IPS DF 19.7 (cell line): ENCODE data around the gene SFTA2.
"Not testable (repeated sequence)": the region's sequence is repeated elsewhere in the genome, so short reads cannot be mapped to it uniquely, and the experiment has no call there.

Source experiments
- DNase-seq: peaks from one replicate; pipeline ENCODE4 v3.0.0-alpha.2; 2013; ENCODE audit warnings: low read depth, low spot score

SFTA2 gene

GRCh38 chr6:30931969-30932645, at the start of gene SFTA2:
Gene SFTA2, minus strand, starts transcription at chr6:30932170. Its CDS starts 74 bp downstream, at chr6:30932096.
- no peak for DNase-seq

GRCh38 chr6:30979690-30980089, 47.7 kb upstream of the SFTA2 start:
- no peak for DNase-seq

- no peak for DNase-seq
These were observed 47.2 kb upstream of the SFTA2 start for GRCh38 chr6:30979141-30979540.

- no peak for DNase-seq
These were observed 42.7 kb upstream of the SFTA2 start for GRCh38 chr6:30974490-30975252.

GRCh38 chr6:30972816-30973215, 40.8 kb upstream of the SFTA2 start:
- DNase-seq = no peak

- DNase-seq = no peak
These were observed 39.0 kb upstream of the SFTA2 start for GRCh38 chr6:30970946-30971345.

GRCh38 chr6:30969171-30969570, 37.2 kb upstream of the SFTA2 start:
- not testable (repeated sequence) for DNase-seq

GRCh38 chr6:30966154-30966553, 34.2 kb upstream of the SFTA2 start:
- no peak for DNase-seq

- DNase-seq = no peak
These were observed 33.2 kb upstream of the SFTA2 start for GRCh38 chr6:30965140-30965601.

- no peak for DNase-seq
These were observed 32.1 kb upstream of the SFTA2 start for GRCh38 chr6:30964075-30964474.

GRCh38 chr6:30963641-30964040, 31.7 kb upstream of the SFTA2 start:
- DNase-seq = no peak

GRCh38 chr6:30962716-30963115, 30.7 kb upstream of the SFTA2 start:
- no peak for DNase-seq

- no peak for DNase-seq
These were observed 29.1 kb upstream of the SFTA2 start for GRCh38 chr6:30960907-30961673.

- no peak for DNase-seq
These were observed 25.7 kb upstream of the SFTA2 start for GRCh38 chr6:30957716-30958115.

GRCh38 chr6:30955367-30956042, 23.5 kb upstream of the SFTA2 start:
- no peak for DNase-seq

- no peak for DNase-seq
These were observed 22.8 kb upstream of the SFTA2 start for GRCh38 chr6:30954631-30955366.

- DNase-seq = no peak
These were observed 20.0 kb upstream of the SFTA2 start for GRCh38 chr6:30951907-30952469.

GRCh38 chr6:30948811-30949210, 16.8 kb upstream of the SFTA2 start:
- no peak for DNase-seq

- DNase-seq = no peak
These were observed 15.3 kb upstream of the SFTA2 start for GRCh38 chr6:30947231-30947630.

- DNase-seq = no peak
These were observed 13.3 kb upstream of the SFTA2 start for GRCh38 chr6:30945281-30945680.

GRCh38 chr6:30944051-30944450, 12.1 kb upstream of the SFTA2 start:
- DNase-seq = no peak
